ENCODE results near the gene ANO10.

The ANO10 gene

DNA sequence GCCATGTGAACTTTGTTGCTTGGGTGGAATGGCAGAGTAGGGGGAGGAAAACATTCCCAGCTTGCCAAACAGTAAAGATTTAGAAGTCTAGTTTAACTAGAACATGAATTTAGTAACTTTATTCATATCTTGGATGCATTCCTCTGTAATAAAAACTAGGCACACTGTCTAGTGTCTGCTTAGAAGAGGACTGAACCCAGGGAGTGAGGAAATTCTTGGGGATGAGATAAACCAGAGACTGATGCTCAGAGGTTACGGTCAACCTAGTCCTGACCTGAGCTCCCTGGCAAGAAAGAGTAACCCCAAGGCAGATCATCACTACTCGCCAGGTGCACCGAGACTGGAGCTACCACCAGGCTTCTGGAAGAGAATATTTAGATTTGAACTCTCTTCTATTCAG lies 277.3 kb downstream of the ANO10 start:
- CTCF ChIA-PET = no interaction called here
- POLR2A ChIA-PET = no interaction called here
- no peak overlapping the region for H3K4me3 ChIP-seq (ENCODE audit: low read depth, low read length)
- DNase-seq (ENCODE audit: low read depth, low spot score) = no peak
- TF ChIP-seq CTCF (IDR thresholded peaks at IDR 0.05; ENCODE audit: insufficient read depth, low read length, missing control alignments) = no peak

- no peak overlapping the region for H3K4me3 ChIP-seq (ENCODE audit: low read depth, low read length)
- DNase-seq (ENCODE audit: low read depth, low spot score) = no peak
- ChIA-PET POLR2A (no interaction called here), CTCF (no interaction called here)
- no peak for TF ChIP-seq CTCF (IDR thresholded peaks at IDR 0.05; ENCODE audit: insufficient read depth, low read length, missing control alignments)
These were observed 278.0 kb downstream of the ANO10 start for GRCh38 chr3:43343815-43344214.

GRCh38 chr3:43343185-43343584 lies 278.6 kb downstream of the ANO10 start:
- POLR2A ChIA-PET = no interaction called here
- CTCF ChIA-PET = no interaction called here
- DNase-seq (ENCODE audit: low read depth, low spot score) = no peak
- TF ChIP-seq CTCF (IDR thresholded peaks at IDR 0.05; ENCODE audit: insufficient read depth, low read length, missing control alignments) = no peak
- H3K4me3 ChIP-seq (ENCODE audit: low read depth, low read length) = no peak overlapping the region

- TF ChIP-seq CTCF (IDR thresholded peaks at IDR 0.05; ENCODE audit: insufficient read depth, low read length, missing control alignments) = no peak
- H3K4me3 ChIP-seq (ENCODE audit: low read depth, low read length) = no peak overlapping the region
- POLR2A ChIA-PET = no interaction called here
- DNase-seq (ENCODE audit: low read depth, low spot score) = no peak
- CTCF ChIA-PET = no interaction called here
These were observed 280.0 kb downstream of the ANO10 start for GRCh38 chr3:43341788-43342187.

- POLR2A ChIA-PET = interaction anchor here (0.7 kb wide), 1 partner anchor 33 kb away, joined by 3 read pairs; no protein-coding TSS in a partner anchor
- TF ChIP-seq CTCF (IDR thresholded peaks at IDR 0.05; ENCODE audit: insufficient read depth, low read length, missing control alignments) = no peak
- no peak overlapping the region for H3K4me3 ChIP-seq (ENCODE audit: low read depth, low read length)
- CTCF ChIA-PET = no interaction called here
- no peak for DNase-seq (ENCODE audit: low read depth, low spot score)
These were observed 281.4 kb downstream of the ANO10 start for GRCh38 chr3:43340403-43340802.

DNA sequence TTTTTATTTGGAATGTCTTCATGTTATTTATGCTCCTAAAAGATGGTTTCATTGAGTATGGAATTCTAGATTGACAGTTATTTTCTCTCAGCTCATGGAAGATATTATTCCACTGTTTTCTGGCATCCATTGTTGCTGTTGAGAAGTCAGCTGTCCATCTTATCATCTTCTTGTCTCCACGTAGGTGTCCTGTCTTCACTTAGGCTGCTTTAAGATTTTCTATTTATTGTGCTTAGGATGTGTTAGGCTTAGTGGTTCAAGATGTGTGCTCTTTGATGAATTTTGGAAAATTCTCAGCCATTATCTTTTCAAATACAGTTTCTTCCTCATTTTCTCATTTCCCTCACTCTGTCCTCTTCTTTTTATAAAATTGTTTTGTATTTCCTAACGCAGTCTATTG lies 283.5 kb downstream of the ANO10 start:
- no peak for TF ChIP-seq CTCF (IDR thresholded peaks at IDR 0.05; ENCODE audit: insufficient read depth, low read length, missing control alignments)
- DNase-seq (ENCODE audit: low read depth, low spot score) = no peak
- ChIA-PET CTCF (interaction anchor here (1.7 kb wide), 1 partner anchor 377 kb away, joined by 3 read pairs; no protein-coding TSS in a partner anchor), POLR2A (no interaction called here)
- H3K4me3 ChIP-seq (ENCODE audit: low read depth, low read length) = no peak overlapping the region

Data from AG04449 (cell line).